GM21381 (cell line): ENCODE measurements around the gene MED31.
"Not testable (repeated sequence)": the region's sequence is repeated elsewhere in the genome, so short reads cannot be mapped to it uniquely, and the experiment has no call there.

Experiments
- ATAC-seq: cut with Tn5 transposase; IDR thresholded peaks from one replicate; pipeline ENCODE4 v1.9.1; 2021; ENCODE audit warnings: mild to moderate bottlenecking, moderate library complexity; ENCODE audit not compliant: unreplicated experiment

Gene MED31

DNA sequence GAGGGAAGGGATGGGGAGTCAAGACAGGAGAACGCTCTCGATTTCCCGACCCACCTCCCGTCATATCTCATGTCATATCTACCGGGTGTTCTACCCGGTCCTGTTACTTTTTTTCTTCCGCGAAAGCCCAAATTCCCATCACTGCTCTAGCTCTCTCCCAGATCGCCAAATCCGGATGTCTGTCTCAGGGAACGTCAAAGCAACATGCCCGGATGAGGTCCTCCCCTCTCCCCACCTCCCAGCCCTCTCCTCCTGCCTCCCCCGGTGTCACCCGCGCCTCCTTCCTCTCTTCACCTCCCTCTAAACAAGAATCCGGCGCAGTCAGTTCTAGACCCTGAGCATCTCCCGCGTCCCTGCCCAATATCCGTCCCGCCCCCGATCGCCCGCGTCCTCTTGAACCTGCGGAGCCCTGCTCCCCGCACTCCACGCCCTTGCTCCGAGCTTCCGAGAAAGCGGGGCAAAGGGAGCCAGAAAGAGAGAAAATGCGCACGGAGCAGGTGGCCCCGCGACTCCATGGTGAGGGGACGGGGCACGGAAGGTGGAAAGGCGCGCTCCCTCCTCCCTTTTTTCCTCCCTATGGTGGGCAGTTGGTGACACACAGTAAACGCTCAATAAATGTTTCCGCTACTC, 4.4 kb upstream of the MED31 start:
- ATAC-seq: not testable (repeated sequence)

DNA sequence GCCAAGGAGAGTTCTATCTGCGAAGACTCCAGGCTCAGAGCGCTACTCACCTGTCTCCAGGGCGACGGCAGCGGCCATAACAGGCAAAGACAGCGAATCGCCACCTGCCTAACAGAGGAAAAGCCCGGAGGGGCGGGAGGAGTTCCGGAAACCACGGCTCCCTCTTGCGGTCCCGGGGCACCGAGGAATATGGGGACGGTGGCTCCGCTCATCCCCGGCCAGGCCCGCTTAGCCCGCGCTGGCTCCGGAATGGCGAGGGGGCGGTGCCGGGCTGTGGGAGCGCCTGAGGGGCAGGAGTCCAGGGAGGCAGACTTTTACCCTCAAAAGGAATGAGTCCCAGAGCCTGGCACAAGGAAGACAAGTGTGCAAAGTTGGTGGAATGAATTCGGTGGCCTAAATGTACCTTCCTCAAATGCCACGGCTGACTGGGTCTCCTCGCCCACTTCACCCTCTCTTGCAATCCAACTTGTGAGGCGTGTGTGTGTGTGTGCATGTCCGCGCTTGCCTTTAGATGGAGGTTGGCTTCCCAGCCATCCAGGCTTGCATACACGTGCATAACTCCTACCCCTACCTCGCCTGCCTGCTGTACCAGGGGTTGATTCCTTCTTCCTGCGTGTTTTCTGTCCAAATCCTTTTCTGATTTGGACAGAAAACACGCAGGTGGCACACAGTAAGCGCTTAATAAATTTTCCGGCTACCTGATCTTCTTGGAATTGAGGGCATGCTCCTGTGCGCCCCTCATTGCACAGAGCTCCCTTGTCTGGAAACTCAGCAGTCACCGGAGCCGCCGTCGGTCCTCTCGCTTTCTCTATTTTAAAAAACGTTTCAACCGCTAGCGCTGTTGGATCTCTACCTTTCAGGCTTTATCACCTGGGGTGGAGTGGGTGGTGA, 3.7 kb upstream of the MED31 start:
- no peak for ATAC-seq

DNA sequence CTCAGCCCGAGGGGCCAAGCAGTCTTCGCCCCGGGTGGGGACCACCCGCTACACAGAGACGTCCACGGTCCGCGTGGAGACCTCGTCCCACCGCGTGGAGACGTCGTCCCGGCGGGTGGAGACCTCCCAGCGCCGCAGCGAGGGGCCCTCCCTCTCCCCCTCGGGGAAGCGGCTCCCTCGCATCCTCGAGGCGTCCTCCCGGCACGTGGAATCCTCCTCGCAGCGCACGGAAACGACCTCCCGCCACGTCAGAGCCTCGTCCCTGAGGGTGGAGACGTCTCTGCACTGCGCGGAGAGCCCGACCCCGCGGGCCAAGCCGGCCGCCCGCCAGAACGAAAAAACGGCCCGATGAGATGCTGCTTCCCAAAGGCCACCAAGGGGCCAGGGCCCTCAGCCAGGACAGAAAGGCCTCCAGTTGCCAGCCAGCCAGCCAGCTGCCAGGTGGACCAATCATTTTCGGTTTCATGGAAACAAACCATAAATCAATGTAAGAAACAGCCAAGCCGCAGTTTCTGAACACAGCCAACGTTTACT, 581 bp upstream of the MED31 start:
- peak; percentile 20 for ATAC-seq

DNA sequence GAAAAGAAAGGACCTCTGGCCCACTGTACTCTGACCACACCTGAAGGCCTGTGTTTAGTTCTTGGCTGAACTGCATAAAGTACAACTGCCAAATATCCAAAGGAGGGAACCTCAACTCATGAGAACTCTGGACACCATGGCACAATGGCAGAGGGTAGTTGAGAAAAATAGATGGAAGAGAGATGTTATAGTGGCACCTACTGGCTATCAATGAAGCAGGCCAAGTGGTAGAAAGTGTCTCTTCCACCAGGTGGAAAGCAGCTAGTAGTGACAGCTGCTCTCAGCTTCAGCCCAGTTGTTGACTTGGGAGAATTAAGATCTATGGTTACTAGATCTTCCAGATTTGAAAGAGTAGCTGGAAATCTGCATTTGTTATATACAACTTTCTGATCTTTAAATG, 3.2 kb downstream of the MED31 start:
- no peak for ATAC-seq

DNA sequence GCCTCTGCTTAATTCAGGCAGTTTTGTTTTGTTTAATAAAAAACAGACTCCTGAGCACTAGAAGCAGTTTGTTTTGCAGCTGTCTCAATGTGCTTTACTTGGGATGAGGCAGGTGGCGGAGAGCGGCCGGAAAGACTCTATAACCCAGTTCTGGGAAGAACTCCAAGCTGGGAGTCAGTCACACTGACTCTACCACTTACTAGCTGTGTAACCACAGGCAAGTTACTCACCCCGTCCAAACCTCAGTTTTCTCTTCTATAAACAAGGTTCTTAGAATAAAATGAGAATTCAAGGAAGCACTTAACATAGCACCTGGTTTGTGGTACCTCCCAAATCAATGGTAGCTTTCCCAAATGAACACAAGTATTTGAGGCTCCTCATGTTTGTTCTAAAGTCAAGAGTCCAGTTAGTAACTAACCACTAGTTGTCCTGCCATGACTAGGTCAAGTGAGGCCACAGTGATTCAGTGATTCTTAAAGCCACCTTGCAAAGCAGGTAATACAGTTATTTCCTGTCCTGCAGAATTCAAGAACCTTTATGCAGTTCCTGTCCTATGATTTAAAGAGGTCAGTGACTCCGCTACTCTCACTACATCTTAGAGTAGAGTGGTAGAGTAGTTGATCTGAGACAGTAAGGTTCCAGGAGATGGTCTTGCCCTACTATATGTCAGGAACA, 7.8 kb downstream of the MED31 start:
- ATAC-seq: no peak

DNA sequence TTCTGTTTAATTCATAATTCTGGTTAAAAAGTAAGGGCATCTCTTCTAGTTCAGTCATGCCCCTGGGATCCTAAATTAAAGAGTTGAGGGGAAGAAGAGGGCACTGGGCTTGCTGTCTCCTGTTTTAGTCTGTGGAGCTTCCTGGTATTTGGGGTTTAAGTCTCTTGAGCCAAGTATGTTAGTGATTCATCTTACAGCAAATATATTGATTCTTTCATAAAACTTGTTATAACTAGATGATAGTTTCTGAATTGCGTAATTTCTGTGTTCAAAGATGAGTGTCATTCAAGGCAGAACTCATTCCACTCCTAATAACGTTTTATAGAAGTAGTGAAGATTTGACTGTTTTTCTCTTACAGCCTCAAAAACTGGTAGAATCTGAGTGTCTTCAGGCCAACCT, 8.8 kb downstream of the MED31 start:
- no peak for ATAC-seq

DNA sequence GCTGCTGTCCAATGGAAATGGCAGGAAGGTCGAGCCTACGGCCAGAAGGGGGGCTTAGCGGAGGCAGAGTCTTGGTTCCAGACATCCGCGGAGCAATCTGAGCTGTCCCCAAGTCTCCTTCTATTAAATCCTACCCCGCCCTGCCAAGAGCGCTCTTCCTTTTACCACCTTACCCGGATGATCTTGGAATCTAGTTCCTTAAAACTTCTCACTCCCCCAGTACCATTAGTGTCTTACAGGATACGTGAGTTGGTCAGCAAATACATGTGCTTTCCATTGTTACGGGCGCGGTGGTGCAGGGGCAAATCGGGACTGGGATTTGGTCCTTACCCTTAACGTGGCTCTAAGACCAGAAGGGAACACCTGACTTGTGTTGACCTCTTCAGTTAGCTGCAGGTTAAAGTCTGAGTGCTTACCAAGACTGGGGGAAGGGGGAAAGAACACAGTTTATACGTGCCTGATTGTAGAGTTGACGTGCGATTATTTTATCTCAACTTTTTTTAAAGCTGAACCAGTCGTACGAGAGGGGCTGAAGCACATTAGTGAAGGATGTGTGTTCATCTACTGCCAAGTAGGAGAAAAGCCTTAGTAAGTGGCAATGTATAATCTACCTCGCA, 10.1 kb downstream of the MED31 start:
- ATAC-seq: no peak

DNA sequence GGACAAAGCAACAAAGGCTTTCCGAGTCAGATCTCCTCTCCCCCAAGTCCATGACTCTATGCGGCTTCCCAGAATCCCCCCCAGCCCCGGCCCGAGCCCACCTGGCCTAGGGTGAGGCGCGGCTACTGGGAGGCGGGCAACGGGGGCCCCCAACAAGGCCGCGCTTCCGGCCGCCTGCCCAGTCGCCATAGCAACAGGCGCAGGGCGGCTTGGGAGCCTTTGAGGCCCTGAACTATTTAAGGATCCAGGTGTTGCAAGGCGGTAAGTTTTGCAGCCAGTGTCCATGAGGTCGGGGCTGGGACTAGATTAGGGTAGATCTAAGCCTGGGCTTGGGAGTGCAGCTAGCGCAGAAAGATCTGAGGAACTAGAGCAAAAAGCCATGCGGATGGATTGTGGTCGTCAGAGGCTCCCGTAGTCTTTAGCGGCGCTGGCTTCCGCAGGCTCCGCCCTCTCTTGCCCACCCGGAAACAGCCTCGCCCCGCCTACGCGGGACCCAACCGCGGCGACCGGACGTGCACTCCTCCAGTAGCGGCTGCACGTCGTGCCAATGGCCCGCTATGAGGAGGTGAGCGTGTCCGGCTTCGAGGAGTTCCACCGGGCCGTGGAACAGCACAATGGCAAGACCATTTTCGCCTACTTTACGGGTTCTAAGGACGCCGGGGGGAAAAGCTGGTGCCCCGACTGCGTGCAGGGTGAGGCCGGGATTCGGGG, 10.7 kb downstream of the MED31 start, which contains the start of the genes KIAA0753 and TXNDC17:
Gene KIAA0753 (minus strand): TSS at position 176 of the 711 bp plus-strand sequence. CDS start 5,608 bp downstream, outside the sequence.
Gene TXNDC17 (plus strand): TSS at position 525 of the 711 bp plus-strand sequence. CDS start 23 bp downstream, at position 548.
- peak; percentile 89 for ATAC-seq

DNA sequence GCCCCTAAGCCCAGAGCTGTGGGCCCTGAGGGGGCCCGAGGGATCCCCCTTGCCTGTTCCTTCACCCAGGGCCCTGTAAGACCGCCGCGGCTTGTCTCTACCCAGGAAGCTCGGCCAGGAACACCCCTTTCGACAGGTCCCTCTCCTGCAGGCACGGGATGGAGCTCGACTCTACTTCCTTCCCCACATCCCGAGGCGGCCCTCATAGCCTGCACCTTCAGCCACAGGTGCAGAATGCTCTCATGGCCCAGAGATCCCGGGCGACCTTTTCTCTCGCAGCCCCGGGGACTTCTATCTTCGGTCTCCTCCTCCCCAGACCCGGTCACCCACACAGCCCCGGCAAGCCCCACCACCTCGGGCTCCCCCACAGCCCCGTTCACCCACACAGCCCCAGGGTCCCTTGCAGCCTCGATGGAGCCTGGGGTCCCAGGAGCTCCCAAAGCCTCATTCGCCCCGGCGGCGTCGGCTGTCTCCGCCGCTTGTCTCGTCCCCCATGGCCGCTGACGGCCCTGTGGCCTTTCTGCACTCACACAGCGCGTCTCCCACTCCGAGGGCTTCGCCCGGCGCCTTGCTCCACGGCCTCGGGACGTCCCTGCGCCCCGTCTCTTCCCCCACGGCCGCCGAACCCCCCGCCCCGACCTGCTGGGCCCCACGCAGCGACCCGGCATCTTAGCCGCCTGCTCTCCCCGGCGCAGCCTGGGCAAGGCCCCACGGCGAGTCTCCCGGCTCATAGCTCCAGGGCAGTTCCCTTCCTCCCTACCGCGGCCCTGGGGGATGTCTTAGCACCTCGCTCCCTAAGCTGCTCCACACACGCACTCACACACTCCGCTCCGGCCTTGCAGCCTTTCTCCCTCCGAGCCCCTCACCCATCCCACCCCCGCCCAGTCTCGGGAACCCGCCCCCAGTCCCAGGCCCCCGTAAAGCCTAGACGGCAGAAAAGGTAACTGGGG, 11.5 kb downstream of the MED31 start:
- ATAC-seq: no peak

DNA sequence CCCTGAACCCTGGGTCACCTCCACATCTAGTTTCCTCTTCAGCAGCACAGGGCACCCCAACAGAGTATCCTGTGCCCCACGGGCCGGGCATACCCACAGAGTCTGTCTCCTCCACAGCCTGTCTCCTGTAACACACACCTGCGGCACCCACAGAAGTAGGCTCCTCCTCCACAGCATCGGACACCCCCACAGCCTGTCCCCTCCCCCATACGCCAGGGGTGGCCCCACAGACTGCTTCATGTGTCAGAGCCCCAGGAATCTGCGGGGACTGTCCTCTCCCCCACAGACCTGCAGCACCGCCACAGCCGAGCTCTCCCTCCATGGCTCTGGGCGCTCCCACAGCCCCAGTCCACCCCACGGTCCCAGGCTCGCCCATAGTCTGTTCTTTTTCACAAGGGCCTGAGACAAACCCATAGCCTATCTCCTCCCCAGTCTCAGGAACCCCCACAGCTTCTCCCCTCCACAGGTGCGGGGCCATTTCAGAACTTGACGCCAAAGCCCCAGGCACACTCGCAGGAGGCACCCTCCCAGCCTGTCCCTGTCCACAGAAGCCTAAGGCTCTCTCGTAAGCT, 12.3 kb downstream of the MED31 start:
- ATAC-seq: no peak

DNA sequence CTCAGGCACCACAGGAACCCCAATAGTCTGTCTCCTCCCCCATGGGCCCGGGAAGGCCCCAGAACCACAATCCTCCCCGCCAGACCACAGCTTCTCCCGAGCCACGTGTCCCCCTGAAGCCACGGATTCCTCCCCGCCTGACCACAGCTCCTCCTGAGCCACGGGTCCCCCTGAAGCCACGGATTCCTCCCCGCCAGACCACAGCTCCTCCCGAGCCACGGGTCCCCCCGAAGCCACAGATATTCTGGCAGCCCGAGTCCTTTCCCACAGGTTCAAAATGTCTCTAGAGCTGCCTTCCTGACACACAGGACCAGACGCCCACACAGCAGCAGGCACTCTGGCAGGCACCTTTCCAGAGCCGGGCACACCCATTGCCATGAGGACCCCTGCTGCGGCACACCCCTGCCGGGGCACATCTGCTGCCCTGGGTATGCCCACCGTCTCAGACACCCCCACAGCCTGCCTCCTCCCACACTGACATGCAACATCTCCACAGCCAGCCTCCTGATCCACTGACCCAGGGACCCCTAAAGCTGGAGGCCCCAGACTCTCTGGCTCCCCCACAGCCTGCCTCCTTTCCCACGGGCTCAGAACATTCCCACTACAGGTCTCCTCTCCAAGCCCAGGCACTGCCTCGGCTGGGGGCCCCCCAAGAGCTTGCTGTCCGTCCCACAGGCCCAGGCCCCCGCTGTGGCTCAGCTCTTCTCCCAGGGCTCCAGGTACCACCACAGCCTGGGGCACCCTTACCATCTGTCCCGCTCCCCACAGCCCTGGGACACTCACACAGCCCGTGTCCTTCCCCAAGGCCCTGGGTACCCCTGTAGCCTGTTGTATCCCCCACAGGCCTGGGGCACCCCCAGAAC, 13.1 kb downstream of the MED31 start:
- no peak for ATAC-seq

DNA sequence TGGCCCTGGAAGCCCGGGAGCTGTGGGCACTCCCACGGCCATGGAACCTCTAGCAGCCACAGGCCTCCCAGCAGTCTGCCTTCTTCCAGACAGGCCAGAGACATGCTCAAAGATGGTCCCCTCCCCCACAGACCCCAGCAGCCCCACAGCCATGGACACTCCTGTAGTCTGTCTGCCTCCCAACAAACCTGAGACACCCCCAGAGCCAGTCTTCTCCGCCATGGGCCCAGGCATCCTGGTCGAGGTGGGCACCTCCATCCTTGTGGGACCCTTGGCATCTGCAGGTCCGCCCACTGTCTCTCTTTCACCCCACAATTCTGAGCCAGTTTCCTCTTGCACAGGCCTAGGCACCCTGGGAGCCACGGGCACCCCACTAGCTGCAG, 14.0 kb downstream of the MED31 start:
- no peak for ATAC-seq

DNA sequence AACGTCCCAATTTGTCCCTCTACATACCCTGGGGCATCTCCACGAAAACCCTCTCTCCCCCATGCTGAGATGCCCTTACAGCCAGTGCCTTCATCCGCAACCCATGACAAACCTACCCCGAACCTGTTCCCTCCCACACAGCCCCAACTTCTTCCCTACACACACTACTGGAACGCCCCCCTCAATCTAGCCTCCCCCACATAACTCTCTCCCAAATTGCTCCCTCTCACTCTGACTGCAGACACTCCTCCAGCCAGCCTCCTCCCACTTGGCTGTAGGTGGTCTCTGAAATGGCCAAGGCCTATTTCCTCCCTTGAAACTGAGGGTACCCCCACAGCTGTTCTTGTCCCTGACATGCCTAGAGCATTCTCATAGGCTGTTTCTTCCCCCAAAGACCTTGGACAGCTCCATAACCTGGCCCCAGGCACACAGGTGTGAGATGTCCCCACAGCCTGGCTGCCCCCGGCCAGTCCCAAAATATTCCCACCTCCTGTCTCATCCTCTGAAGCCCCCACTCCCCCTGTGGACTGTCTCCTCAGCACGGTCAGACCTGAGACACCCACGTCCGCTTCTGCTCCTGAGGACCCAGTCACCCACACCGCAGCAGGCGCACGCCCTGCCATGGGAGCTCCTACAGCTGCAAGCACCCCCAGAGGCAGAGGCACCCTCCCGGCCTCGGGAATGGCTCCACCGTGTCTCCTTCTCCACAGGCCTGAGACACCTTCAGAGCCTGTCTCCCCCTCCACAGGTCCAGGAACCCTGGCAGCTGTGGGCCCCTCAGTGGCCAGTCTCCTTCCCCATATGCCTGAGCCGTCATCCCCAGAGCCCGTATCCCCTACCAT, 14.6 kb downstream of the MED31 start:
- no peak for ATAC-seq

DNA sequence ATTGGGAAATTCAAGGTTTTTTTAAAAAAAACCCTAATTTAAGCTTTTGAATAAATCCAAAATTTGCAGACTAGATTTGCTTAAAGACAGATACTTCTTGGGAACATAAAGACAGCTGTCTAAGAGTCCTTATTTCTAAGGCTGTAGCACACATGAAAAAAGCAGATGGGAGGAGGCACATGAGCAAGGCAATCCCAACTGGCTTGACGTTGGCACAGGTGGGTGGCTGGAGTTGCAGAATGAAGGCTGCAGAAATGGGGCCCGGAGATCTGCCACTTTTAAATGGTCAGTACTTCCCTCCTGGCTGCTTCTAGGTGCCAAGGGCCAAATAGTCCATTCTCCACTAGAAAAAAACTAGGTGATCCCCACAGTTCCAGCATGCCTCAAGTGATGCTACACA, 15.3 kb downstream of the MED31 start:
- no peak for ATAC-seq

DNA sequence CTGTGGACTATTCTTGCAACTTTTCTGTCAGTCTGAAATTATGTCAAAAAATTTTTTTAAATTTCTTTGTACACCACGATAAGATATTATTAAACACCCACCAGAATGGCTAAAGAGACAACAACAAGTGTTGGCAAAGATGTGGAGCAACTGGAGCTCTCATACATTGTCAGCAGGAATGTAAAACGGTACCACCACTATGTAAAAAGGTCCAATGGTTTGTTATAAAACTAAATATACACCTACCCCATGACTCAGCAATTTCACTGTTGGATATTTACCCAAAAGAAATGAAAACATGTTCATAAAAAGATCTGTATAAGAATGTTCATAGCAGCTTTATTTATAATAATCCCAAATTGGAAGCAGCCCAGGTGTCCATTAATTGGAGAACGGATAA, 18.1 kb downstream of the MED31 start:
- ATAC-seq: no peak

DNA sequence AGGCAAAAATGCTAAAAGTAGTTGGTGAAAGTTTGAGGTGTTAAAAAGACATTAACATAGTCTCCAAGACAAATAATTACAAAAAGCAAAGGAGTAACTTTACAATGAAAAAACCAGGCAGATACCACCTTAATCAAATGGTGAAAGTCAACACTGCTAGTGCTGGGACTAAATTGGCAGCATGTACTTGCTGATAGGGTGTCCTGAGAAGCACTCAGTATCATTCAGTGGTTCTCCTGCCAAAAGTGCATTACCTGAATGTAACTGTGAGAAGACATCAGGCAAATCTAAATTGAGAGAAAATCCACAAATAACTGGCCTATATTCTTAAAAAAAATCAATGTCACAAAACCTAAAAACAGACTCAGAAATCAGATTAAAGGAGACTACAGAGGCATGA, 18.9 kb downstream of the MED31 start:
- no peak for ATAC-seq

DNA sequence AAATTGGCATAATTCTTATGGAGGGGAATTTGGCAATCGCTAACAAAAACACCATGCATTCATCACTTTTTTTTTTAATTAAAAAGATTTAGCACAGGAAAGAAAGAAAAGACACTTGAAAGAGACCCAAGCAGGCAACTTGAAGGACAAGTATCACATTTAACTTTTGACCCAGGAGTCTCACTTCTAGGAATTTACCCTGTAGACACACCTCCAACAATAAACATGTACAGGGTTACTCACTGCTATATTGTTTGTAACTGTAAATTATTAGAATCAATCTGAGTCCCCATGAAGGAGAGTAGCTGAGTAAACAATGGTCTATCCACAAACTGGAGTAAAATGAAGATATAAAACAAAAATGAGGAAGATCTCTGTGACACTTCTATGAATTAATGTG, 21.0 kb downstream of the MED31 start:
- ATAC-seq: no peak
